ACC112 (cell line): ENCODE measurements around the gene SLC16A8.

ENCODE experiments used
- H2AFZ ChIP-seq: fragments of 200-600 bp; sonication (generic); one replicate; pipeline ENCODE4 v1.6.0; 2017; ENCODE audit warnings: antibody characterized with exemption, low read length; ENCODE audit not compliant: unreplicated experiment
- H3K27ac ChIP-seq: fragments of 200-600 bp; sonication (generic); 2 replicates; pipeline ENCODE4 v1.5.1; 2014; ENCODE audit warnings: low read depth, mild to moderate bottlenecking, antibody characterized with exemption, low read length, moderate library complexity
- H3K27me3 ChIP-seq: fragments of 200-600 bp; sonication (generic); 2 replicates; pipeline ENCODE4 v1.6.1; 2014; ENCODE audit warnings: mild to moderate bottlenecking, antibody characterized with exemption, low read length, moderate library complexity, mixed read lengths; ENCODE audit not compliant: insufficient read depth
- H3K36me3 ChIP-seq: fragments of 200-600 bp; sonication (generic); 2 replicates; pipeline ENCODE4 v1.6.1; 2016; ENCODE audit warnings: mild to moderate bottlenecking, antibody characterized with exemption, low read length, moderate library complexity, mixed read lengths; ENCODE audit not compliant: insufficient read depth
- H3K4me1 ChIP-seq: fragments of 200-600 bp; sonication (generic); one replicate; pipeline ENCODE4 v1.6.1; 2016; ENCODE audit warnings: low read length, mixed read lengths; ENCODE audit not compliant: insufficient read depth, unreplicated experiment, control insufficient read depth
- H3K4me3 ChIP-seq: fragments of 200-600 bp; sonication (generic); 2 replicates; pipeline ENCODE4 v1.5.1; 2014; ENCODE audit warnings: mild to moderate bottlenecking, low read depth, low read length
- H3K79me2 ChIP-seq: fragments of 200-600 bp; sonication (generic); one replicate; pipeline ENCODE4 v1.6.0; 2016; ENCODE audit warnings: low read length; ENCODE audit not compliant: control insufficient read depth, unreplicated experiment, insufficient read depth

The SLC16A8 gene, protein sequence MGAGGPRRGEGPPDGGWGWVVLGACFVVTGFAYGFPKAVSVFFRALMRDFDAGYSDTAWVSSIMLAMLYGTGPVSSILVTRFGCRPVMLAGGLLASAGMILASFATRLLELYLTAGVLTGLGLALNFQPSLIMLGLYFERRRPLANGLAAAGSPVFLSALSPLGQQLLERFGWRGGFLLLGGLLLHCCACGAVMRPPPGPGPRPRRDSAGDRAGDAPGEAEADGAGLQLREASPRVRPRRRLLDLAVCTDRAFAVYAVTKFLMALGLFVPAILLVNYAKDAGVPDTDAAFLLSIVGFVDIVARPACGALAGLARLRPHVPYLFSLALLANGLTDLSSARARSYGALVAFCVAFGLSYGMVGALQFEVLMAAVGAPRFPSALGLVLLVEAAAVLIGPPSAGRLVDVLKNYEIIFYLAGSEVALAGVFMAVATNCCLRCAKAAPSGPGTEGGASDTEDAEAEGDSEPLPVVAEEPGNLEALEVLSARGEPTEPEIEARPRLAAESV

DNA sequence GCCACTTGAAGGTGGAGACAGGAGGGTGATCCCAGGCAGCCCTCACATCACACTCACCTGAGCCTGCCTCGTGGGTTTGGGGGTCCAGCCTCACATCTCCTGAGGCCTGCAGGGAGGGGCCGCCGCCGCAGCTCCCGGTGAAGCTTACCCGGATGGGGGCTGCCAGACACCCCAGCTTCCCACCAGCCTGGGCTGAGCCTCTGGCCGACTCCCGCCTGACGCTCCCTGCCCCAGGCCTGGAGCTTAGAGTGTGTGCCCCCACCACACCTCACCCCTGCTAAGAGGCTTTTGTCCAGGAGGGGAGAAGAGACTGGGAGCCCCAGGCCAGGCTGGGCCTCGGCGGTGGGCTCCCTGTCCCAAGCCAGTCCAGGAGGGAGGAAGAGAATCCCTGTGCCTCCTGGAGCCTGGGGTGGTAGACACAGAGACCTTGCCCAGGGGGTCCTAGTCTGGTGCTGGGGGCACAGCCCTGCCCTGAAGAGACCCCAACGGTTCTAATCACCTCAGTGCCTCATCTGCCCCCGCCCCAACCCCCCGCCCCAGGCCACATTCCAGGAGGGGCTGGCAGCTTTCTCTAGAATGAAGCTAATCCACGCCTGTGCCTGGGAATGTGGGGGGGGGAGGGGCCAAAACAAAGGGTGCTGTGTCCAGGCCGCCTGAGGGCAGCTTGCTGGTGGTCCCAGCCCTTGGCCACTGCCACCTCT lies at the start of gene SLC16A8:
Gene SLC16A8, minus strand, starts transcription at position 254 of the 701 bp plus-strand sequence. CDS start 1,311 bp downstream, outside the sequence.
- Histone ChIP-seq H3K36me3 (no peaks in the 10 kb centered on the region), H3K79me2 (peaks cover 3% of the 10 kb centered on the region), H3K4me1 (peaks cover 8% of the 10 kb centered on the region), H3K27me3 (no peaks in the 10 kb centered on the region), H3K27ac (no peak within 1 kb of the TSS), H3K4me3 (no peak within 1 kb of the TSS), H2AFZ (no peak within 1 kb of the TSS)

DNA sequence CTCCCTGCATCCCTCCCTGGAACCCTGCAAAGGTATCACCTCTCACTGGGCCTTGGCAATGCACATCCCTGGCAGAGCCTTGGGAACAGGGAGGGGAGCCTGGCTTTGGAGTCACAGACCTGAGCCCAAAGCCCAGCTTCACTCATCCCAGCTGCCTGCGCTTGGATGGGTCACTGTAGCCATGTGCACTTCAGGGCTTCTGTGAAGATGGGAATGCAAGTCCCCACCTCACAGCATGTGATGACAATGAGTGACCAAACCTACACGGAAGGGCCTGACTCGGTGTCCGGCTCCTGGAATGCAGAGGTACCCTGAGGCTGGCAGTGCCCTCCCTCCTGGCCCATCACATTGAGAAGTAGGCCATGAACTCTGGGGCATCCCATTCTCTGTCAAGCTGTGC lies 49.3 kb upstream of the SLC16A8 start:
- Histone ChIP-seq H3K4me1 (peaks cover 16% of the 10 kb centered on the region), H3K79me2 (no peaks in the 10 kb centered on the region), H3K27ac (no peak overlapping the region), H2AFZ (no peak overlapping the region), H3K4me3 (no peak overlapping the region), H3K36me3 (no peaks in the 10 kb centered on the region), H3K27me3 (no peaks in the 10 kb centered on the region)

DNA sequence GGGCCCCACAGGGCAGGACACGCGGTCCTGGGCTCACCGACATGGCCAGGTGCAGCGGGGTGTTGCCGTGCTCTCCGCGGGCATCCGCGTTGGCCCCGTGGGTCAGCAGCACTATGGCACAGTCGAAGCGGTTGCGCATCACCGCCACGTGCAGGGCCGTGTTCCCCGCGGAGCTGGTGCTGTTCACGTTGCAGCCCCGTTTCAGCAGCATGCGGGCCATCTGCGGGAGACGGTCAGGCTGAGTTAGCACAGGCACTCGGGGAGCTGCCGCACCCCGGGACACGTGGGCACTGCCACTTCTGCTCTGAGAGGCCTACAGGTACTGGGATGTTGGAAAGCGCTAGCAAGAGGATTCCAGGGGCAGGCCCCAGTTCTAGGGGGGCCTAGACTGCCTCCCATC lies 48.8 kb upstream of the SLC16A8 start:
- Histone ChIP-seq H3K27me3 (no peaks in the 10 kb centered on the region), H3K4me1 (peaks cover 16% of the 10 kb centered on the region), H2AFZ (no peak overlapping the region), H3K36me3 (no peaks in the 10 kb centered on the region), H3K79me2 (no peaks in the 10 kb centered on the region), H3K27ac (no peak overlapping the region), H3K4me3 (no peak overlapping the region)

DNA sequence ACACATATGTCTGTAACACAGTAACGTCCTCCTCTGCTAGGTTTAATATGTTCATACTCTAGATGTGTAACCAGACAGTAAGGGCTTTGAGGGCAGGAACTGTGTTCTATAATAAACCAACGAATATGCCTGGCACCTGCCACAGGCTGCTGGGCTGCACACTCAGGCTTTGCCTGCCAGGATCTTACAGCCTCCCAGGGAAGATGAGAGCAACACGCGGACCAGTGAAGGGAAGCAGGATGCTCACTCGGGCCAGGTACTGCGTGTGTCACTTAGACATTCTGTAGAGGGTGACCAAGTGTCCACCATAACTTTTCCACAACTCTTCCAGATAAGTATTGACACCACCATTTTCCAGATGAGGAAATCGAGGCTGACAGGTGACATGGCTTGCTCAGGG lies 48.2 kb upstream of the SLC16A8 start:
- H3K36me3 ChIP-seq = no peaks in the 10 kb centered on the region
- H3K27ac ChIP-seq = no peak overlapping the region
- no peak overlapping the region for H2AFZ ChIP-seq
- H3K27me3 ChIP-seq = no peaks in the 10 kb centered on the region
- no peaks in the 10 kb centered on the region for H3K79me2 ChIP-seq
- H3K4me3 ChIP-seq = no peak overlapping the region
- H3K4me1 ChIP-seq = peaks cover 16% of the 10 kb centered on the region

DNA sequence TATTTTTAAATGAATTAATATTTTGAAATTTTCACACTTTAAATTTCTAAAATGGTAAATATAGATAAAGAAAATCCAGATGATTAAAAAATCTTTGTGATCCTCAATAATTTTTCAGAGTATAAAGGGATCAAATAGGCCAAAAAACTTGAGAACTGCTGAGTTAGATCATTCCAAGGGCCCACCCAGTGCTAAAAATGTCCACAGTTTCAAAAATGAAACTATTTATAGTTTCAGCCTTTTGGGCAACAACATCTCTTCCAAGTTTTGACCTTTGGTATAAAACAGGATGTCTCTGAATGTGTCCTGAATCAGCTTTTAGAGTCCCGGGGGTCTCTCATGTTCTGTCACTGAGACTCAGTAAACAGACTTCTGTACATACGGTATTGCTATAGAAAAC lies 47.4 kb upstream of the SLC16A8 start:
- no peaks in the 10 kb centered on the region for H3K36me3 ChIP-seq

DNA sequence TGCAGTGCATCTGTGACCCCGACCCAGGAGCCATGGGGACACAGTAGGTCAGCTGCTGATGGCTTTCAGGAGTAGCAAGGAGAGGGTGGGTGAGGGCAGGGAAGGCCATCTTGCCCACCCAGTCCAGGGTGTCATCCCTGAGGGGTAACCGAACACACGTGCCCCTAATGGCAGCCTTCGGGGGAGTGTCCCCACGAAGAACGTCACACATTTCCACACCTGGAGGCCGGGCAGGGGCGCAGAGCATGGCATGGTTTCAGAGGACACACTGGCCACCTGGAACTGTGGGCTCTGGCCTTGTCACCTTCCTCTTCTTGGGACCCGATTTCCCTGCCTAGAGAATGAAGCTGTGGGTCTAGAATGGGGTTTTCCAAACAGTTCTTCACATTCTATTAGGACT lies 45.9 kb upstream of the SLC16A8 start:
- no peak overlapping the region for H3K27ac ChIP-seq
- no peaks in the 10 kb centered on the region for H3K79me2 ChIP-seq
- no peak overlapping the region for H2AFZ ChIP-seq
- no peak overlapping the region for H3K4me3 ChIP-seq
- no peaks in the 10 kb centered on the region for H3K27me3 ChIP-seq
- H3K36me3 ChIP-seq = no peaks in the 10 kb centered on the region
- H3K4me1 ChIP-seq = peaks cover 3% of the 10 kb centered on the region

More for the DNA sequence above, 47.4 kb upstream of the SLC16A8 start:
- no peak overlapping the region for H3K27ac ChIP-seq
- H3K27me3 ChIP-seq = no peaks in the 10 kb centered on the region
- H3K4me1 ChIP-seq = peaks cover 16% of the 10 kb centered on the region
- no peak overlapping the region for H2AFZ ChIP-seq
- no peak overlapping the region for H3K4me3 ChIP-seq
- no peaks in the 10 kb centered on the region for H3K79me2 ChIP-seq

DNA sequence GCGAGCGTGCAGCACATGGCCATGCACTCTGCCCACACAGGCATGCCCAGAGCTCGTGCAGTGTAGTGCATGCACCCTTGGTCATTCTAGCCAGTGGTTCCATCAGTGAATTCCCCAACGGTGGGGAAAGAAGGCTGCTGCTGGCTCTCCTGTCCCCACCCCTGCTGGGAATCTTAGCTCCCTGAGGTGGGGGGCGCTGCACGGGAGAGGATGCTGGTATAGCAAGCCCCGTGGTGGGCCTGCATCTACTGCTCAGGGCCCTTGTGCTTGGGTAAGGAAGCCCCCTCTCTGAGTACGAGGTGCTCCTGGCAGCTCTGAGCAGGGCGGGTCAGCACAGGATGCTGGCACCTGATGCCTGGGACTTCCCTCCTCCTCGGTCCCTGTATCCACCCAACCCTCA lies 45.0 kb upstream of the SLC16A8 start:
- H3K27ac ChIP-seq = no peak overlapping the region
- no peaks in the 10 kb centered on the region for H3K27me3 ChIP-seq
- H3K79me2 ChIP-seq = no peaks in the 10 kb centered on the region
- H2AFZ ChIP-seq = no peak overlapping the region
- H3K36me3 ChIP-seq = no peaks in the 10 kb centered on the region
- H3K4me3 ChIP-seq = no peak overlapping the region
- H3K4me1 ChIP-seq = no peaks in the 10 kb centered on the region

DNA sequence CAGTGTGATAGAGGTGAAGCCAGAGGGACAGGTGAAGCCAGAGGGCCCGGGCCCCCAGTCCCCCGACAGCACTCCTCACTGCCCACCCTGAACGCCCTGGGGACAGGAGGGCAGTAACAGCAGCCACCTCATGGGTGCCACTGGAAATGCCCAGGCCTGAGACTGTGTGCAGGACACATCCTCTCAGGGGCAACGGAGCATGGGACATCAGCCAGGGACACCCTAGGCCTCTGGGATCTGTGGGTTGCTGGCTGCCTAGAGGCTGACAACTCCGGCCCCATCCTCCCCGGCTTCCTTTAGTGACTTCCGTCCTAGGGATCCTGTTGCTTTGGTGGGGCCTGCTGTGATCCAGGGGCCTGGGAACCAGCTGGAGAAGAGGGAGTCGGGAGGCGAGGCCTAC lies 43.9 kb upstream of the SLC16A8 start:
- no peaks in the 10 kb centered on the region for H3K27me3 ChIP-seq
- no peaks in the 10 kb centered on the region for H3K4me1 ChIP-seq
- H2AFZ ChIP-seq = no peak overlapping the region

DNA sequence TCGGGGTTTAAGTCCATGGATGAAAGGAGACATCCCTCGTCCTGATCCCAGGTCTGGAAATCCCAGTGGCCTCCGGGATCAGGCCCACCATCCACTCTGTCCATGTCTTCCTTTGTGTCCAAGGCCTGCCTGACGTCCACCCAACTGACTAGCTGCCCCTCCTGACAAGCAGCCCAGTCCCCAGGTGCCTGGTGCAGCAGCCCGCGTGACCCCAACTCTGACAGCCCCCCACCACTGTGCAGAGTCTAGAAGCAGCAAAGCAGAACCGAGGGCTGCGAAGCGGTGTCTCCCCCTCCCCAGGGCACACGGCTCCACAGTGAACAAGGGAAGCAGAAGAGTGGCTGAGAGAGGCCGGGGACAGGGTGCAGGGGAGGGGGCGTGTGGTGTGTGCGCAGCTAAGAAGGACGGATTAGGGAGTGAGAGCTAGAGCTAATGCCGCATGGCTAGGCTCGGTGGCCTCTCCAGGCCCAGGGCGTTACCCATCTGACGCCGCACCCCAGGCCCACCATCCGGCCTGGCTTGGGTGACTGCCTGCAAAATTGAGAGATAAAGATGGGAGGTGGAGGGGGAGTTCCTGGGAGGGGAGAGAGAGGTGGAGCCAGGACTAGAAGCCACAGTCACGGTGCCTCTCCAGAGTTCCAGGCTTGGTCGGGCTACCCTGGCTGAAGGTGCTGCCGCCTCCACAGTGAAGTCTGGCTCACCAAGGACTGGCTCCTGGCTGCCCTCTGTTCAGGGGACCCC lies 43.1 kb upstream of the SLC16A8 start:
- Histone ChIP-seq H3K36me3 (no peaks in the 10 kb centered on the region), H3K4me1 (no peaks in the 10 kb centered on the region), H2AFZ (no peak overlapping the region), H3K79me2 (no peaks in the 10 kb centered on the region), H3K27me3 (no peaks in the 10 kb centered on the region), H3K4me3 (no peak overlapping the region), H3K27ac (no peak overlapping the region)

More for the DNA sequence above, 43.9 kb upstream of the SLC16A8 start:
- Histone ChIP-seq H3K27ac (no peak overlapping the region), H3K36me3 (no peaks in the 10 kb centered on the region), H3K4me3 (no peak overlapping the region), H3K79me2 (no peaks in the 10 kb centered on the region)

DNA sequence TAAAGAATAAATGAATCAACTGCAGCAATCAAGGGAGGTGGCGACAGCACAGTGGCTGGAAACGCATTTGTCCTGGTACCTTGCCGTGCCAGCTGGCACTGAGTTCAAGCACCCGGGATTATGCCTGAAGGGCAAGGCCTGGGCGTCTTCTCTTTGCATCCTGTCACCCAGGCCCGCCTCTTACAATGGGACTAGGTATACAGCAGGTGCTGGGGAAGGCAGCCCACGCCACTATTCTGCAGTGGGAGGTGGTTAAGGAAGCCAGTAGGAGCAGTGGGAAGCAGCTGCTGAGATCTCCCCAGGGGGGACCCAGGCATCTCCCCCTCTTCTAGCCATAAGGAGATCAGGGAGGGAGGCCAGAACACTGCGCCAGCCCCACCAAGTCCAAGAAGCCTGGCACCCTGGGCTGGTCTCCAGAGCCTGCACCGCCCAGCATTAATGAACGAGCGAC lies 41.8 kb upstream of the SLC16A8 start:
- Histone ChIP-seq H3K4me3 (no peak overlapping the region), H3K27me3 (no peaks in the 10 kb centered on the region), H3K27ac (no peak overlapping the region), H2AFZ (no peak overlapping the region), H3K79me2 (no peaks in the 10 kb centered on the region), H3K4me1 (no peaks in the 10 kb centered on the region), H3K36me3 (no peaks in the 10 kb centered on the region)
